ENCODE results near the gene DHX38.

DHX38 gene

DNA sequence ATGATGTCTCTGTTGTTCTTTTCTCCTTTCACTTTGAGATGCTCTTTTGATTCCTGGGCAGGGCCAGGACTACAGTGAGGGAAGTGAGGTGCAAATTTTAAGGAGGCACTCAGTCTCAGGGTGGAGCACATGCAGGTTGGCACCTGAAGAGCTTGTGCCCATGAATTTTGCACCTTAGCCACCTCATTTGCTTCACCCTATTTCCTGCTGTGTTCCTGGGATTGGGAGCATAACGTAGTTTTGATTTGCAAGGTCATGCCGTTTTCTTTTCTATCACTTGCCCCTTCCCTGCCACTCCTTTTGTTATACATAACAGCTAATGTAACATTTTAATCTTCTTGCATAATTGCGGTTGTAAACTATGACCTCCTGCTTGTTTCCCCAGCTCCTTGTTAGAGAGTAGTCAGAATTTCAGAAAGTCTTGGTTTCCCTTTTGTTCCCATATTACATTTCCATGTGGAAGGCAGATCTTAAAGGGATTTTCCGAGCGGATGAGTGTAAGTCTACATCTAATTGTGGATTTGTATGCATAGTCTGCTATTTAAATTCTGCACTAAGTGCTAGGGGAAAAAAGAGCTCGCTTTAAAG, 68.6 kb downstream of the DHX38 start:
- no peak for DNase-seq (ENCODE audit: low read depth in 2 of 2, low spot score in 1 of 2)
